GM19455 (cell line): ENCODE measurements around the gene MICA.
"Not testable (repeated sequence)": the region's sequence is repeated elsewhere in the genome, so short reads cannot be mapped to it uniquely, and the experiment has no call there.

Source experiments
- ATAC-seq: cut with Tn5 transposase; IDR thresholded peaks from one replicate; pipeline ENCODE4 v1.9.1; 2021; ENCODE audit not compliant: unreplicated experiment

Gene MICA

DNA sequence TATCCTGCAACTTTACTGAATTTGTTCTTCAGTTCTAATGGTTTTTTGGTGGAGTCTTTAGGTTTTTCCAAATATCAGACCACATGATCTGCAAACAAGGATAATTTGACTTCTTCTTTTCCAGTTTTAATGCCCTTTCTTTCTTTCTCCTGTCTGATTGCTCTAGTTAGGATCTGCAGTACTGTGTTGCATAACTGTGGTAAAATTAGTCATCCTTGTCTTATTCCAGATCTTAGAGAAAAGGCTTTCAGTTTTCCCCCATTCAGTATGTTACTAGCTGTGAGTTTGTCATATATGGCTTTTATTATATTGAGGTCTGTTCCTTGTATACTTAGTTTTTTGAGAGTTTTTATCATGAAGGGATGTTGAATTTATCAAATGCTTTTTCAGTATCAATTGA, 4.3 kb downstream of the MICA start:
- ATAC-seq = no peak

DNA sequence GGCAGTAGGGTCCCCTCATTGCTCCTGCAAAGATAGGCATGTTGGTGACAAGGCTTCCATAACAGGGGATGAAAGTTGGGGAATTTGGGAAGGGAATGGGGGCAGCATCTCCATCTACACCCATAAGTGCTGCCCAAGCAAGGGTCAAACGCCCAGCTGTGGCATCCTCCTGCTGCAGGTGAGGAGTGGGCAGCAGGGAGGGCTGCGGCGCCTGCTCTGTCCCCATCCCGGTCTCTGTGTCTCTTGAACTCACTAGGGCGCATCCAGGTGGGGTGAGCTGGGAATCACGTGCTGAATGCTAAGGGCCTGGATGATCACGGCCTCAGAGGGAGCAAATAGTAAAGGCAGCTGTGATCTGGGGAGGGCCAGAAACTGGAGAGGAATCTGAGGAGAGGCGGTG, 9.1 kb downstream of the MICA start:
- no peak for ATAC-seq

DNA sequence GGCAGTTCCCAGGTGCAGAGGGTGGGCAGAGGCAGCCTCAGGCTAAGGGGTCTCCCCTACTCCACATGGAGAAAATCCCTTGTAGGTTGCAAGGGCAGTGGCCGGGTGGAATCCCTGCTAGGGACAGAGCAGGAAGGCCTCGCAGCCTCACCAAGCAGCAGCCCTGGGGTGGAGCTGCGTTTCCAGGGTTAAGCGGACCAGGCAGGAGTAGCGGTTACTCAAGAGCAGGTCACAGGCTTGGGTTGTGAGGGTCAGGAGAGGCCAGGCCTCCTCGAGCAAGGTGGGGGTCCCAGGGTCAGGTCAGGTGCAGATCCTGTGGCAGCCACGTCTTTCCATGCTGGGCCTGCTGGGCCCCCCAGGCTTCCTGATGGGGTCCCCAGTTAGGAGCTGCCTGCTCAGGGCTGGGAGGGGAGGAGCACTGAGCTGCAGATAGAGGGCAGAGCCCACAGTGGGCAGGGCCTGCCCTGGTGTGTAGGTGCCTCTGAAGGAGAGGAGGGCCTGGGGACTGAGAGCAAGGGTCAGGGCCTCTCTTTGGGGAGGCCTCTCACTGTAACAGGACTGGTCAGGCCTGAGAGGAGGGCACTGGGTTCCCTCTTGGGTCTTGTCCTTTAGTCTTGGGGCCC, 10.9 kb downstream of the MICA start:
- ATAC-seq = not testable (repeated sequence)

DNA sequence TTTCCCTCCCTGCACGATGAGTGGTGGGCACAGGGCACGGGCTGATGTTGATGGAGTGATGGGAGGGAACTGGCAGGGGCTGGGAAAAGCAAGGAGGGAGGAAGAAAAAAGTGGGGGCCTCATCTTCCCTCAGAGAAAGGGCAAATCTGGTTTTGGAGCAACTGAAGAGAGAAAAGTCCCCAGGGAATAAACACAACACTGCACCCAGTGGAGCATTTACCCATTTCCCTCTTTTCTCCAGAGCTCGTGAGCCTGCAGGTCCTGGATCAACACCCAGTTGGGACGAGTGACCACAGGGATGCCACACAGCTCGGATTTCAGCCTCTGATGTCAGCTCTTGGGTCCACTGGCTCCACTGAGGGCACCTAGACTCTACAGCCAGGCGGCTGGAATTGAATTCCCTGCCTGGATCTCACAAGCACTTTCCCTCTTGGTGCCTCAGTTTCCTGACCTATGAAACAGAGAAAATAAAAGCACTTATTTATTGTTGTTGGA, 11.4 kb downstream of the MICA start:
- ATAC-seq = no peak

DNA sequence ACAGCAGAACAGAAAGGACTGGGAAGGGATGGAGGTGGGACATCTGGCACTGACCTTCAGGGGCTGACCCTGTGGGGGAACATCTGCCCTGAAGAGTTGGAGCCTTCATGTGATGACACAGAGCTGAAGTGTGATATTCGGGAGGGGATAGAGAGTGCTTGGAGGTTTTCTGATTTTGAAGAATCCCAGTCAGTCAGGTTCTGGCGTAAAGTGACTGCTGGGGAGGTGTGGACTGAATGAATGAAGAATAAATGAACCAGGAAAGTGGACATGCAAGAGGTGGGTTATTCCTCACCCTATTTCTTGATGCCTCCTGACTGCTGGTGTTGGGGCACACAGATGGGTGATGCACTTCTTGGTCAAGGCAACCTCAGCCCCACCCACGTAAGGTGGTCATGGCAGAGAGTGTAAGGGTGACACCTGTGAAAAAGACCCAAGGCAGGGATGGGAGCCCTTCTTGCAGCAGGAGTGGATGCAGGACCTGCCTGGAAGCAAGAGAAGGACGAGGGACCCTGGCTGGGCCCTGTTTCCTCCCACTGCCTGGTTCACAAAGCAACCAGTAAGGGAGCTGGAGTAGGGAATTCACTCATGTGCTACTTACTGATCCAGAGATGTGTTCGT, 13.1 kb downstream of the MICA start:
- ATAC-seq = no peak

DNA sequence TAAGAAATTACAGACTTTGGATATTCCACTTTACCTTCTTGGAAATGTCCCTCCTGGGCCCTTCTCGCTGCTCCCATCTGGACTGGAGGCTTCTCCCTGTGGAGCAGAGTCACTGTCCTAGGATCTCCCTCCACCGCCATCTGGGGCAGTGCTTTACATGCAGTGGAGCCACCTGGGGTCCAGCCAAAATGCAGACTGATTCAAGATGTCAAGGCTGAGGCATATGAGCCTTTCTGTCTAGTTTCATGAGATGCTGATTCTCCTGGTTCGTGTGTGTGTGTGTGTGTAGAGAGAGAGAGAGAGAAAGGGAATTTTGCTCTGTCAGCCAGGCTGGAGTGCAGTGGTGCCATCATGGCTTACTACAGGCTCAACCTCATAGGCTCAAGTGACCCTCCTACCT, 14.9 kb downstream of the MICA start:
- no peak for ATAC-seq

DNA sequence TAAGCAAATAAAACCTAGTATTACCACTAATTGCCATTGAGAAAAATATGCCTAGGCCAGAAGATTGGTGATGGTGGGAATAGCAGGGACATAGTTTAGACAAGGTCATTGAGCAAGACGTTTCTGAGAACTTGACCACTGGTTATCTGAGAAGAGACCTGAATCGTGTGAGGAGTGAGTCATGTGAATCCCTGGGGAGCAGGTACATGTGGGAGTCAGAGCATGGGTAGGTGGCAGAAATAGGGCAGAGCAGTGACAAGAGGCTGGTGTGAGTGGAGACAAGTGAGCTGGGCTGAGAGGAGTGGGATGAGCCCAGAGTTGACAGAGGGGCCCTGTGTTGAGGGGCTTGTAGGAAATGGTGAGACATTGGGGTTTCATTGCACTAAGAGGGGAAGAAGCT, 16.4 kb downstream of the MICA start:
- ATAC-seq = no peak

DNA sequence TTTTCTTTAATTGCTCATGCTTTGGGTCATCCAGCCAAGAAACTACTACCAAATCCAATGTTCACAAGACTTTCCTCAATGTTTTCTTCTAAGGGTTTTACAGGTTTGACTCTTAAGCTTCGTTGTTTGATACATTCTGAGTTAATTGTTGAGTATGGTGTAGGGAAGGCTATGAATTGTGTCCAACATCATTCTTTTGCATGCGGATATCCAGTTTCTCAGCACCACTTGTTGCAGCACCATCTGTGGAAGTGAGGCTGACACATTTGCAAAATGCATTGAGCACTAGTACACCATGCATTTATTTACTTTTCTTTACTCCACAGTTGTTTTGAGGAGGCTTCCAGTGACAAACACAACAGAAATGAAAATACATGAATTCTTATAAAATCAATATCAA, 17.2 kb downstream of the MICA start:
- ATAC-seq = no peak

DNA sequence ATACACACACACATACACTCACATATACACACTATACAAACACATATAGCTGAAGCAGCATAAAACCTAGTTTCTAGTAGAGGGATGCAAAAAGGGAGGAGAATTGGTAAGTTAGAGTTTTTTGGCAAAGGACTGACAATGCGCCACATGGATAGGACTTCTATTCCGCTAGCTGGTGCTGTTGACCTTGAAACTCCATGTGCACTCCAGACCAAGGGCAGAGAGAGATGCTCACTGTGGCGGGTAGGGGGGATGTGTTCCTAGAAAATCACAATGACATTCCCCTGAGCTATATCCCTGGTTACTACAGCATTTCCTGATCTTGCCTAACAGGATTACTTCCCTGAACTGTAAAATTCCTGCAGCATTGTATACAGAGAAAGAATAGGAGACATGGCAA, 19.2 kb downstream of the MICA start:
- ATAC-seq = no peak

DNA sequence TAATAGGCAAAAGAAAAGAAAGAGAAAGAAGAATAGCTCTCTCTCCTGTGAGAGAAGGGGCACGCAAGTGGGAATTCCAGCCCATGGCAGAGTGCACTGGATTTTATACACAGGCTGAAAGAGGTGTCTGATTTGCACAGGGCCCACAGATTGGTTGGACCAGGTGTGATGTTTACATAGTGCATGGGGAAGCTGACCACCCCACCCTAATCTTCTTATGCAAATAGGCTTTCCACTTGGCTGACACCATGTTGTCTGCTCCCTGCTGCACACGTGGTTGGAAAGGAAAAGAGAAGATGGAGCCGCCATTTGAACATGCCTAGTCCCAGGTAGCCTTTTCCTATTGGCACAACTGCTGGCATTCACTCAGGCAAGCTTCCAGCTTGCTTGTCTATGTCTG, 20.2 kb downstream of the MICA start:
- ATAC-seq = no peak

DNA sequence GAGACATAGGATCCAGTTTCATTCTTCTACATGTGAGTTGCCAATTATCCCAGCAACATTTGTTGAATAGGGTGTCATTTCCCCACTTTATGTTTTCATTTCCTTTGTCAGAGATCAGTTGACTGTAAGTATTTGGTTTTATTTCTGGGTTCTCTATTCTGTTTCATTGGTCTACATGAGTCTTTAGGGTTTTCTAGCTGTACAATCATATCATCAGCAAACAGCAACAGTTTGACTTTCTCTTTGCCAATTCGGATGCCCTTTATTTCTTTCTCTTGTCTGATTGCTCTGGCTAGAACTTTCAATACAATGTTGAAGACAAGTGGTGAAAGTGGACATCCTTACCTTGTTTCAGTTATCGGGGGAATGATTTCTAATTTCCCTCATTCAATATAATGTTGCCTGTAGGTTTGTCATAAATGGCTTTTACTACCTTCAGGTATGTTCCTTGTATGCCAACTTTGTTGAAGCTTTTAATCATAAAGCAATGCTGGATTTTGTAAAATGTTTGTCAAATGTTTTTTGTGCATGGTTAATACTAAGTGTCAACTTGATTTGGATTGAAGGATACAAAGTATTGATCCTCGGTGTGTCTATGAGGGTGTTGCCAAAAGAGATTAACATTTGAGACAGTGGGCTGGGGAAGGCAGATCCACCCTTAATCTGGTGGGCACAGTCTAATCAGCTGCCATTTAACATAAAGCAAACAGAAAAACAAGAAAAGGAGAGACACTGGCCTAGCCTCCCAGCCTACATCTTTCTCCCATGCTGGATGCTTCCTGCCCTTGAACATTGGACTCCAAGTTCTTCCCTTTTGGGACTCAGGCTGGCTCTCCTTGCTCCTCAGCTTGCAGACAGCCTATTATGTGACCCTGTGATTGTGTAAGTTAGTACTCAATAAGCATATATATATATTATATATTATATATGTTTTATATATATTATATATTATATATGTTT, 23.3 kb downstream of the MICA start:
- no peak for ATAC-seq

DNA sequence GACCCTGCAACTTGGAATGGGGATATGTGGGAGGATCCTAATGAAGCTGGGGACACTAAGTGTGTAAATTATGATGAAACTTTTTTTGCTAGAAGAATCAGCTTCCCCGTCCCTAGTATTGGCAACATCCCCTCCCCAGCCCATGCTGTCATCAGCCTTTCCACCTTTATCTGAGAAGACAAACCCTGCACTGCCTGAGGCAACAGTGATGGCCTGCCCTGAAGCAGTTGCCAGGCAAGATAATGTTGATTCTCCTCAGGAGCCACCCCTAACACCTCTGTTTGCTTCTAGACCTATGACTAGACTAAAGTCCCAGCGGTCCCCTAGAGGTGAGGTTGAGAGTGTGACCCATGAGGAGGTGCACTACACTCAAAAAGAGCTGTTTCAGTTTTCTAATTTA, 27.1 kb downstream of the MICA start:
- no peak for ATAC-seq

DNA sequence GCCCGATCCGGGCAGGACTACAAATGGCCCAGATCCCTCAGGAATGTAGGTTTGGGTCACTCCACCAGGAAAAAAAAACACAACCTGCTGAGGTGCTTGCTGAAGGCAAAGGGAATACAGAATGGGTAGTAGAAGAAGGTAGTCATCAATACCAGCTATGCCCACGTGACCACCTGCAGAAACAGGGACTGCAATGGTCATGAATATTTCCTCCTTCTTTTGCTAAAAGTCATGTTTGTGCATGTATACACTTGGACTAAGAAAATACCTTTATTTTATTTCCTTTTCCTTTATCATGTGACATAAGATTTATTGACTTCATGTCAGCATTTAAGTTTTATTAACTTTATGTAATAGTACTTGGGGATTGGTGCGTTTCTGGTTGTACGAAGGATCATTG, 31.7 kb downstream of the MICA start:
- ATAC-seq = not testable (repeated sequence)

DNA sequence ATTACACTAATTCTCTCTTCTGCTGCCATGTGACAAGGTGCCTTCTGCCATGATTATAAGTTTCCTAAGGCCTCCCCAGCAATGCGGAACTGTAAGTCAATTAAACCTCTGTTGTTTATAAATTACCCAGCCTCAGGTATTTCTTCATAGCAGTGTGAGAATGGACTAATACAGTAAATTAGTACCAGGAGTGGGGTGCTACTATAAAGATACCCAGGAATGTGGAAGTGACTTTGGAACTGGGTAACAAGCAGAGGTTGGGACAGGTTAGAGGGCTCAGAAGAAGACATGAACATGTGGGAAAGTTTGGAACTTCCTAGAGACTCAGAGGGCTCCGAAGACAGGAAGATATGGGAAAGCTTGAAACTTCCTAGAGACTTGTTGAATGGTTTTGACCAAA, 34.8 kb downstream of the MICA start:
- no peak for ATAC-seq

DNA sequence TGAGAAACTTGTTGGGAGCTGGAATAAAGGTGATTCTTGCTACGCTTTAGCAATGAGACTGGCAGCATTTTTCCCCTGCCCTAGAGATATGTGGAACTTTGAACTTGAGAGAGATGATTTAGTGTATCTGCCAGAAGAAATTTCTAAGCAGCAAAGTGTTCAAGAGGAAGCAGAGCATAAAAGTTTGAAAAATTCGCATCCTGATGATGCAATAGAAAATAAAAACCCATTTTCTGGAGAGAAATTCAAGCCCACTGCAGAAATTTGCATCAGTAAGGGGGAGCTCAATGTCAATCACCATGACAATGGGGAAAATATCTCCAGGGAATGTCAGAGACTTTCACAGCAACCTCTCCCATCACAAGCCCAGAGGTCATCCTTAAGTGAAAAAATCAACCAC, 35.3 kb downstream of the MICA start:
- no peak for ATAC-seq

DNA sequence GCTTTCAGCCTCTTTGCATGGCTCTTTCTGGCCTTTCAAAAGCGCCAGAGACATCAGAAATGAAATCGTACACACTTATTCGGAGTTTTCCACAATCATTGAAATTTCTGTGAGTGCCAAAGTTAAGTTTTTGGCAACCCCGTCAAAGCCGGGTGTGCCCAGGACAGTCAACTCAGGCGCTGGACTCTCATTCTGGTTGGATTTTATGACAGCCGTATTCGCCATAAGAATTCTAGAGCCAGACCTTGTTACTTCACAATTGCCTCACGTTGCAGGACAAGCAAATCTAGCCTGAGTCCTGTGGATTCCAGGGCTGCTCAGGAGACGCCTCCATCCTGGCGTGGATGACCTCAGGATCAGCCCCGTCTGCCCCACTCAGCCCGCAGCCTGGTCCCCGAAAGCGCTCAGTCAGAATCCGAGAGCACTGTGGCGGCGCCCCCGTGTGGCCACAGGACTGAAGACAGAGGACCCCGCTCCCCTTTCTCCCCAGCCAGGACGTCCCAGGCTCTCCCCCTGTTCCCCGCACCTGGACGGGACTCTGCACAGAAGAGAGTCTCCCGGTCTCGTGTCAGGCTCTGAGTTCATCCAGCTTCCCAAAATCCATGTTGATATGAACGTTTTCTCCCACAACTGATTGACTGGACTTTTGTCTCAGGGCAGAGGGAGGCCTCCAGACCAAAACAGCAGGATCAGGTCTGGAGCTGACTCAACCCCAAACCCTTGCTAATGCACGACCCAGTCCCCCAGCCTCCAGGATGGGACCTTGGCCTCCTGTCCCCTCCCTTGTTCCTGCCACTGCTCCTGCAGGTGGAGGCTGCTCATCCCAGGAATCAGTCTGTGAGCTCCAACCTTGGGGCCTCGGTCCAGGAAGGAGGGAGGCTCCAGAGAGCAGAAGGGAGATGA, 38.2 kb downstream of the MICA start:
- peak; percentile 61 for ATAC-seq

DNA sequence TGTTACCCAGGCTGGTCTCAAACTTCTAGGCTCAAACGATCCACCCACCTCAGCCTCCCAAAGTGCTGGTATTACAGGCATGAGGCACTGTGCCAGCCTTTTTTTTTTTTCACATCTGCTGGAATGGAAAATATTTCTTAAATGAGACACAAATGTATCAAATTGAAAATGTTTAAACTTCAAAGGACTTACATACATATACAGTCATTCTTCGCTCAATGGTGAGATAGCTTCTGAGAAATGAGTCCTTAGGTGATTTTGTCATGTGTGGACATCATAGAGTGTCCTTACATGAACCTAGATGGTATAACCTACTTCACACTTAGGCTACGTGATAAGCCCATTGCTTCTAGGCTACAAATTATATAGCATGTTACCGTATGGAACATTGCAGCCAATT, 43.1 kb downstream of the MICA start:
- ATAC-seq = no peak

DNA sequence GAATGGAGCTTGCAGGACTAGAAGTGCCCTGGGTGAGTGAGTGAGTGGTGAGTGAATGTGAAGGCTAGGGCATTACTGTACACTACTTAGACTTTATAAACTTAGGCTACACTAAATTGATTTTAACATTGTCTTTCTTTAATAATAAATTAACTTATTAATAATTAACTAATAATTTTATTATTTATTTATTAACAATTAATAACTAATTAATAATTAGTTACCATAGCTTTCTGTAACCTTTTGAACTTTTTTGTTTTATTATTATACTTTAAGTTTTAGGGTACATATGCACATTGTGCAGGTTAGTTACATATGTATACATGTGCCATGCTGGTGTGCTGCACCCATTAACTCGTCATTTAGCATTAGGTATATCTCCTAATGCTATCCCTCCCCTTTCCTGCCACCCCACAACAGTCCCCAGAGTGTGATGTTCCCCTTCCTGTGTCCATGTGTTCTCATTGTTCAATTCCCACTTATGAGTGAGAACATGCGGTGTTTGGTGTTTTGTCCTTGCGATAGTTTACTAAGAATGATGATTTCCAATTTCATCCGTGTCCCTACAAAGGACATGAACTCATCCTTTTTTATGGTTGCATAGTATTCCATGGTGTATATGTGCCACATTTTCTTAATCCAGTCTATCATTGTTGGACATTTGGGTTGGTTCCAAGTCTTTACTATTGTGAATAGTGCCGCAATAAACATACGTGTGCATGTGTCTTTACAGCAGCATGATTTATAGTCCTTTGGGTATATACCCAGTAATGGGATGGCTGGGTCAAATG, 43.8 kb downstream of the MICA start:
- not testable (repeated sequence) for ATAC-seq

DNA sequence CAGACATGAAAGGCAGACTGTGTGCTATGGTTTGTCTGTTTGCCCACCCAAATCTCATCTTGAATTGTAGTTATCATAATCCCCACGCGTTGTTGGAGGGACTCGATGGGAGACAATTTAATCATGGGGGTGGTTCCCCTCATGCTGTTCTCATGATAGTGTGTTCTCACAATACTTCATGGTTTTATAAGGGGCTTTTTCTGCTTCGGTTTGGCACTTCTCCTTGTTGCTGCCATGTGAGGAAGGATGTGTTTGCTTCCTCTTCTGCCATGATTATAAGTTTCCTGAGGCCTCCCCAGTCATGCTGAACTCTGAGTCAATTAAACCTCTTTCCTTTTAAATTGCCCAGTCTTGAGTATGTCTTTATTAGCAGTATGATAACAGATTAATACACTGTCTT, 47.4 kb downstream of the MICA start:
- ATAC-seq = no peak

DNA sequence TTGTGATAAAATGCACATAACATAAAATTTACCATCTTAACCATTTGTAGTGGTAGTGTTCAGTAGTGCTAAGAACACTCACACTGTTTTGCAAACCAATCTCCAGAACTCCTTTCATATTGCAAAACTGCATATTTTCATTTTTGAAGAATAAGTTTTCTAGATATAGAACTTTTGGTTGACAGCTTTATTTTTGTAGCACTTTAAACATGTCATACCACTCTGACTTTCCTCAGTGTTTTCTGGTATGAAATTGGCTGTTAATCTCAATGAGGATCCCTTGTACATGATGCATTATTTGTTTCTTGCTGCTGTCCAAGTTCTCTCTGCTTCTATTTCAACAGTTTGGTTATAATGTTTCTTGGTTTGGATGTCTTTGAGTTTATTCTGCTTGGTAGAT, 49.5 kb downstream of the MICA start:
- ATAC-seq = no peak
